ENCODE measurements around the gene LRRC1.

- TF ChIP-seq YY1 (IDR thresholded peaks at IDR 0.05; ENCODE audit: insufficient read depth, insufficient read length): no peak
- TF ChIP-seq ZNF274 (IDR thresholded peaks at IDR 0.05; ENCODE audit: low read depth, low read length): no peak
- TF ChIP-seq SUZ12 (IDR thresholded peaks at IDR 0.05; ENCODE audit: extremely low read depth, insufficient read depth, insufficient read length): no peak
These were observed 149.3 kb downstream of the LRRC1 start for GRCh38 chr6:53944091-53944490.

Data from NT2/D1 (cell line).